Measurements from ENCODE around the gene RBFOX1.

Gene RBFOX1

DNA sequence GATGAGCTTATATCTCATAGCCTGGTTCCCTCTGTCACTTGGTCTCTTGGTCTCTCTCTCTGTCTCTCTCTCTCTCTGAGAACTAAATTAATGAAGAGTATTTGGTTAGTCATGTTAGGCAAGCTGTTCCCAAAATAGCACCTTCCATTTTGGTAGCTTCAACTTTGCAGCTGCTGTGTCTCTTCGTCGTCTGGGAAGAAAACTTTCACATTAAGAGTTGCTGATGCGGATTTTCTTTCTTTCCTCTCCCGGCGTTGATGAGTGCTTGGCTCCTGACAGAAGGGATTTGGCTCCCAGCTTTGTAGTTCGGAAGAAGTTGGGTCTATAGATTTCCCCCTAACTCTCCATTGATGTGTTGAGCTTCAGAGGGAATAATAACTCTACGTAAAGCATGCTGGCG lies at the start of gene RBFOX1:
Gene RBFOX1, plus strand, starts transcription at position 235 of the 400 bp plus-strand sequence.
- DNase-seq (ENCODE audit: low read depth, low spot score) = no peak

- no peak for DNase-seq (ENCODE audit: low read depth, low spot score)
Observed at GRCh38 chr16:7284780-7285179, 47.9 kb upstream of the RBFOX1 start.

DNA sequence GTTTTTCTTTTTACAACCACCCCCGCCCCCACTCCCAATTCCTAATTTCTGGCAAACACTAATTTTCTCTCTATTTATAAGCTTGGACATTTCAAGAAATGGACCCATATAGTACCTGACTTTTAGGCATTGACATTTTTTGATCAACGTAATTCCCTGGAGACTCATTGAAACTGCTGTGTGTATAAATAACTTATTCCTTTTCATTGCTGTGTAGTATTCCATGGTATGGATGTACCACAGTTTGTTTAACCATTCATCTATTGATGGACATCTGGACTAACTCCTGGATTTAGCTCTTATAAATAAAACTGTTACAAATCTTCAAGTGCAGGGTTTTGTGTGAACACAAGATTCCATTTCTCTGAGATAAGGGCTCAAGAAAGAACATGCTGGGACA lies 47.1 kb upstream of the RBFOX1 start:
- no peak for DNase-seq (ENCODE audit: low read depth, low spot score)

DNA sequence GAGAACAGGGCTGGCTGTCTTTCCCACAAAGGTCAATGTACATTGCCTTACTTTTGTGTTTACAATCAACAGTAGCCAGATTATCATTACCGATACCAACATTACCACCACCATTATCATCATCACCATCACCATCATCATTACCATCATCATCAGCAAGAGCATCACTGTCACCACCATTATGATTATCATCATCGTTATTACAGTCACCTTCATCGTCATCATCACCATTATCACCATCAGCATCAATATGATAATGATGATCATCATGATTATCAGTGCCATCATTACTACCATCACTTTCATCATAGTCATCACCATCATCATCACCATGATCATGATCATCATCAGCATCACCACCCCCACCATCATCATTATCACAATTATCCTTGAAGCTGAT lies 43.3 kb upstream of the RBFOX1 start:
- DNase-seq (ENCODE audit: low read depth, low spot score) = no peak

DNA sequence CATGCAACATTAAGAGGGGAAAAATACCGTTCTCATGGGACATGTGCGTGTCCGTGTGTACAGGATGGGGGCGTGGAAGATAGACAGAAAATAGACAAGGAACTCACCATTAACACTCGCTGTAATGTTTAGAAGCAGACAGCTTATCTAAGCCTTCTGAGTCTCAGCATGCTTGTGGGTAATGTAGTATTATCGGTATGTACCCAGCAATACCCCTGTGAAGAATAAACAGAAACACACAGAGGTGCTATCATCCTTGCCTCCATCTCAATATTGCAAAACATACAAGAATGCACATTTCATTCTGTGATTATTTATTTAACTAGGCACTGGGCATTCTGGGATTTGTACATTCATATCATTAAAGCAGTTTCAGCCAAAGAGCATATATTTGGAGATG lies 42.0 kb upstream of the RBFOX1 start:
- no peak for DNase-seq (ENCODE audit: low read depth, low spot score)

DNA sequence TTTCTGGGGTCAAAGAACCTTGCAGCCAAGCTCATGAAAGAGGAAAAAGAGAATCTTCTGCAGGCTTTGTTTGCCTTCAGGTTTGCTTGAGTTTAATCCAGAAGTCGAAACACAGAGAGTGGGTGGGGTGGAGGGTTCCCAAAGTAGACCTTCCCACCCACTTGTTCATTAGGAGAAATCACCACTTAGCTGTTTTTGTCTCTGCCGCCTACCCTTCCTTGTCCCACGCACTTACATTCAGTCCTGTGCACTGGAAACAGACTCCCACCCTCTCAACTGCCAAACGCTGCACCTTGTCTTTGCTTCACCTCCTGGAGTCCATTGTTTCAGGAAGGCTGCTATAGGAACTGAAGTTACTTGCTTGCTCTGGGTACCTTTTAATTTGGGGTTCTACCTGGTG lies 38.6 kb upstream of the RBFOX1 start:
- no peak for DNase-seq (ENCODE audit: low read depth, low spot score)

DNA sequence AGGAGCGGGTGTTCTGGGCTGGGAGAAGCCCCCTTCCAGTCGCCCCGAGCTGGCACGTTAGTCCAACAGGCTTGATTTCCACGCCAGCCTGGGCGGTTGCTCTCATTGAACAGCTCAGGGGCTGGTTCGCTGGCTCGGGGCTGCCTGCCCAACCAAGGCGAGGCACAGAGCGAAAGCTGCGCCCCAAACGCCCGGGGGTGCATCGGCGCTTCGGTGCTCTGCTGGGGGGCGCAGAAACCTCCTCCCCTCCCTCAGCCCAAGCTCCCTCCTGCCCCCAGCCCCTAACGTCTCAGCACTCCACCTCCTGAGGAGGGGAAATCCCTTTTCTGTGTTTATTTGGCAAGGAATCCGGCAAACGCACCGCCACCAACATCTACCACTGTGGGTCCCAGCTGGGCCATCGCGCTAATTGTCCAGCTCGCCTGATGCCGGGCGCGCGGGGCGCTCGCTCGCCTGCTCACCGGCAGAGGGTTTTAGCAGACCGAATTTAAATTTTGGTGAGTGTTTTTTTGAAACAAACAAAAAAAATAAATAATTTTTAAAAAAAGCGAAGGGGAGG lies 29.5 kb upstream of the RBFOX1 start:
- no peak for DNase-seq (ENCODE audit: low read depth, low spot score)

GRCh38 chr16:7303660-7304200 lies 28.9 kb upstream of the RBFOX1 start:
- no peak for DNase-seq (ENCODE audit: low read depth, low spot score)

DNA sequence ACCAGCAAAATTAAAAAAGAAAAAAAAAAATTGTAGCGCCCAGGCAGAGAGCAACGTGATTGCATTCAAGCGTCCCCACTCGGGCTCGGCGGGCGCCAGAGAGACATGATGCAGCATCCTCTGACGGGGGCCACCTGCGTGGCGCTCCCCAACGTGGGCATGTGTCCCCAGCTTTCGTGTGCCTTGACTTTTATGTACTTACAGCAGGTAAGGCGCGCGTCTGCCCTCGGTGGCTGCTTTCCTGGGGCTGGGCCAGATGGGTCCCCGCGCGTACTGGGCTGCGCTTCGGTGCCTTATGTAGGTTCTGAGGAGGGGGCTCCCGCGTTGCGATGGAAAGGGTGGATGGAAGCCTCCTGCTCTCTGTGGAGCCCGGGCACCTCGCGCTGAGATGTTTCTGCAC lies 28.4 kb upstream of the RBFOX1 start:
- no peak for DNase-seq (ENCODE audit: low read depth, low spot score)

- DNase-seq (ENCODE audit: low read depth, low spot score) = no peak
Observed at GRCh38 chr16:7304958-7305357, 27.7 kb upstream of the RBFOX1 start.

DNA sequence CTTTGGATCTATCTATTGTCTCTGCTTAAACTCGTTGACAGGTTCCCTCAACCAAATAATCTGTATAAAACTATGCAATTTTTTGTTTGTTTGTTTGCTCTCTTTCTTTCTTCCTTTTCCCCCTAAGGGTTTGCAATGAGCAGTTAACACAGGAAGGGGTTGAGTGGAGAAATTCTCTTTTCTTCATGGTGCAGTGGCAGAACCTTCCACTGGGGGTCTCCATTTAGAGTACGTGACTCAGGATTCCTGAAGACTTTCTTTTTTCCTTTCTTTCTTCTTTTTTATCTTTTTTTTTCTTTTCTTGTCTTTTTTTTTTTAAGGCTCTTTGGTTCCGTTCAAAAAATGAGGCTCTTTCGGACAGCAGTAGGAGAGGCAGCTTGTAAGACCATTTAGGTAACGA lies 19.5 kb upstream of the RBFOX1 start:
- DNase-seq (ENCODE audit: low read depth, low spot score) = no peak

DNA sequence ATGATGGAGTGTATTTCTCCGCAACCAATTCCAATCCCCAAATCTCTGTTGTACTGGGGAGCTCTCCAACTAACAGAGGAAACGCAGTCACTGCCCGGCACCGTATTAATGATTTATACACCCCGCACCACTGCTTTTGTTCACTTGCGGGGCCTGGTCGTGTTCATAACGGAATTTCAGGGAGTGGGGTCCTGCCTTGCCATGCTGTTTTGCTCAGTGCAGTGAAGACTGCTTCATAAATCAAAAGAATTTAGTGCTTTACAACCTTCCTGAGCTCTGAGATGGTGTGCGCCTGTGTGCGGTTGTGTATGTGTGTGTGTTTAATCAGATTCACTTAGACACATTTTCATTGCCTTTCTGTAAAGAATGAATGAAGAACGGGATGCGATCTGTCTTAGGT lies 18.5 kb upstream of the RBFOX1 start:
- DNase-seq (ENCODE audit: low read depth, low spot score) = no peak

DNA sequence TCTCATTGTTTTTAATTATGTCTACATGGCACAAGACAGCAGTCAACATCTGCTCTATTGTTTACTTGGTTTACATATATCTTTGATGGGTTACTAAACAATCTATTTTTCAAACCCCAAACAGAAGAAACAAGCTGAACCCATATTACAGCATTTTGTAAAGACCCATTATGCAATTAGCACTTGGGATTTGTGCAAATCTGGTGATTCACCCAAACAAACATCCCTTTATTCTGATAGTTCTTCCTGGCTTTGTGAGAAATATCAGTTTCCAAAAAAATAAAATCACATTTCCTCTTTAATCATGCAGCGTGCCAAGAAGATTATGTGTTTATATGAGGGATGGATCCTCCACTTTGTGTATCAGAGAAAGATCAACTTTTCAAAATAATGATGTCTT lies 16.8 kb upstream of the RBFOX1 start:
- DNase-seq (ENCODE audit: low read depth, low spot score) = no peak

DNA sequence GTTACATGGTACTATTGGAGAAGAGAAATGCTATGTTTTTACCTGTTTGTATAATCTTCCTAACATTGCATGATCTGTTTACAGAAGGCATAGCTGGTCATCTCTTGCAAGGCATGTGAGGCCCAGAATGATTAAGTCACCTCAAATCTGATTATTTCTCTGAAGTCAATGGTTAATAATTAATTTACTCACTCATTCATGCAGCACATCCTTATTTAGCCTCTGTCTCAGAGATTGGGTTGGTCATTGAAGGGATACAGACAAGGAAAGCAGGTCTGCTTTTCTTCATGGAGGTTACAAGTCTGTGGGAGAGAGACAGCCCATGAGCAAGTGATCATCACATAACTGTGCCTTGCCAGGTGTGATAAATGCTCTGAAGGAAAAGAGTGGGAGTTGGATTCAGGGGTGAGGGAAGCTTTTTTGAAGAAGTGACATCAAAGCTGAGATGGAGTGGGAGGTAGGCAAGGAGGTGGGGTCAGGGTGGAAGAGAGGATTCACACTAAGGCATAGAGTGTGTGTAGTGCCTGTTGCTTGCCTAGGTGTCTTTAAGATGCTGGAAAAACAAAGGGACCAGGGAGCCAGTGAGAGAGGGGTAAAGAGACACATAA lies 16.3 kb upstream of the RBFOX1 start:
- no peak for DNase-seq (ENCODE audit: low read depth, low spot score)

DNA sequence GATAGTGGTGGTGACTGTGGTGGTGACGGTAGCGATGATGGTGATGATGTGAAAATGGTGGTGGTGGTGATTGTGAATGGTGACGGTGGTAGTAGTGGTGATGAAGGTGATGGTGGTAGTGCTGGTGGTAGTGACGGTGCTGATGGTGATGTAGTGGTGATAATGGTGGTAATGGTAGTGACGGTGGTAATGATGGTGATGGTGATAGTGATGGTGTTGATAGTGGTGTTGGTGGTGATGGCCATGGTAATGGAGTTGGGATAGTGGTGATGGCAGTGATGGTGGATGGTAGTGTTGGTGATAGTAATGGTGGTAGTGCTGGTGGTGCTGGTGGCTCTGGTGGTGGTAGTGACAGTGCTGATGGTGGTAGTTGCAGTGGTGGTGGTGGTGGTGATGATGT lies 14.7 kb upstream of the RBFOX1 start:
- no peak for DNase-seq (ENCODE audit: low read depth, low spot score)

DNA sequence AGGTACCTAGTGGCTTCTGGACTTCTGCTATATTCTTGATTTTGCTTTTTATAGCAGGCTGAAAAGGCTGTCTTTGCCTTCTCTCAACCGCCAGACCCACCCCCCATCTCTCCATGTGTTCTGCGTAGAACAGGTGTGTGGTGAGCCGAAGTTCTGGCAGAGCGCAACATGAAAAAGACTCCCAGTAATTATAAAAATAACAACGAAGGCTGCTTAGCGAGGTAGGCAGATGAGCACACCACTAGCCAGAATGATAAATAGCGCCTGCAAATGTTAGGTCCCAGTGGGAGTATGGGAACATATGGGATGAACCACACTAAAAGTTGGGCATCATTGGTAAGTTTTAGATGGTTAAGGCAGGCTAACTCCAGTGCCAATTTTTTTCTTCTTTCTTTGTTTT lies 14.0 kb upstream of the RBFOX1 start:
- no peak for DNase-seq (ENCODE audit: low read depth, low spot score)

DNA sequence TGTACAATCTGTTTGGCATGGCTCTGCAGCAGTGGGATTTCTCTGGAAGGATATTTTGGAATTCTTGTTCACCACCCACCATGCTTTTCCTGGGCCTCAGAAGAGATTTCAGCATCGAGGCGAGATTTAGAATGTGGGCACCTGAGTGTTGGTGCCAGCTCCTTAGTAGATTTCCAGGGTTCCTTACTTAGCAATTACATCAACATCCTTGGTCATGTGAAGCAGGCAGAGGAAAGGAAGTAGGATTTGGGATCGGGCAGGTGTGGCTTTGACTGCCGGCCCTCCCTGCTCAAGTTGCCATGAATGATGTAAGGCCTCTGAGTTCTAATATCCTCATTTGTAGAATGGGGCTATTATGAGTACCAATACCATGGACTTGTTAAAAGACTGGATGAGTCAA lies 13.1 kb upstream of the RBFOX1 start:
- DNase-seq (ENCODE audit: low read depth, low spot score) = no peak

DNA sequence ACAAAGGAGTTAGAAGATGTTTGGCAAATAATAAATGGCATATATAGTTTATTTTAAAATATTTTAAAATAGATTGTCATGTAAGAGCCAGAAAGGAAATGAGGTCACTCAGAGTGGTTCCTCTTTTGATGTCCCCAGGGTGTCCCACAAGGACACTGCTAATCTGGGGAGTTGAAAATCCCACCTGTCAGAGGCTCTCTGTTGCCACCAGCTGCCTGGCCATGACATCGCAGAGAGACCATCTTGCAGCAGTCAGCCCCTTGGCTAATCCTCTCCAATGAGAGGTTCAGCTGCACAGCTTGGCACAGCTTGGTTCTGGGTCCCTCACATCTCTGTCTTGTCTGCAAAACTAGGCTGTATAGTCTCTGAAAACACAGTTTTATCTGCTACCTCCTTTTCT lies 11.0 kb upstream of the RBFOX1 start:
- no peak for DNase-seq (ENCODE audit: low read depth, low spot score)

- DNase-seq (ENCODE audit: low read depth, low spot score) = no peak
Observed at GRCh38 chr16:7324321-7324720, 8.3 kb upstream of the RBFOX1 start.

GRCh38 chr16:7325834-7326233 lies 6.8 kb upstream of the RBFOX1 start:
- DNase-seq (ENCODE audit: low read depth, low spot score) = no peak

DNA sequence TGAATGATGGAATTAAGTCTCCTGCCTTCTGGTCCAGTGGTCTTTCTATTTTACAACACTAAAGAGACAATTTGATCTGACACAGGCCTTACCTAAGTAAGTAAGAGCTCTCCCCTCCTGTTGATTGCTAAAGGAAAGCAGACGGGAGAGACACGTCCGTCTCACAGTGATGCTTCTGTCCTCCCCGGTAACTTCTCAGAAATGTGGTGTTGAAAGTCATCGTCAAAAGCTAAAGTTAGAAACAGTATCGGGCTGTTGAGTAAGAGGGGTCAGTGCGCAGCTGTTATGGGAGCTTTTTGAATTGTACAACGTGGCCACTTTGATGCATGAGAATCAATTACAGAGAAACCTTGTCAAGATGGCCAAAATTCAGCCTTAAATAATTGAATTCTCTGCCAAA lies 1.9 kb upstream of the RBFOX1 start:
- no peak for DNase-seq (ENCODE audit: low read depth, low spot score)

- no peak for DNase-seq (ENCODE audit: low read depth, low spot score)
Observed at GRCh38 chr16:7331997-7332396, 648 bp upstream of the RBFOX1 start.

GRCh38 chr16:7333180-7333725 lies 608 bp downstream of the RBFOX1 start:
- DNase-seq (ENCODE audit: low read depth, low spot score) = no peak

All from brain pericyte (primary cell).